Hepatocyte (in vitro differentiated cells): ENCODE data around the gene IQGAP2. TPM values are rescaled to one million over a fixed set of nuclear protein-coding genes. Genes with fewer than 3 reads are reported as not detected.

Source experiments
- DNase-seq: peaks from one replicate; pipeline ENCODE4 v3.0.0-alpha.2; 2016; ENCODE audit warnings: low spot score
- H2AFZ ChIP-seq: fragments of 200-600 bp; sonication (generic); 2 replicates; pipeline ENCODE4 v1.6.0; 2016; ENCODE audit warnings: antibody characterized with exemption, mild to moderate bottlenecking
- H3K27ac ChIP-seq: fragments of 200-600 bp; sonication (generic); 2 replicates; pipeline ENCODE4 v1.5.1; 2016; ENCODE audit warnings: mild to moderate bottlenecking
- H3K27me3 ChIP-seq: fragments of 200-600 bp; sonication (generic); 2 replicates; pipeline ENCODE4 v1.6.1; 2016
- H3K36me3 ChIP-seq: fragments of 200-600 bp; sonication (generic); replicated peaks from 2 replicates; pipeline ENCODE4 v1.5.1; 2016; ENCODE audit warnings: low read depth; ENCODE audit not compliant: insufficient read depth
- H3K4me1 ChIP-seq: fragments of 200-600 bp; sonication (generic); 2 replicates; pipeline ENCODE4 v1.5.1; 2016; ENCODE audit warnings: mild to moderate bottlenecking, moderate library complexity; ENCODE audit not compliant: insufficient read depth
- H3K4me2 ChIP-seq: fragments of 200-600 bp; sonication (generic); 2 replicates; pipeline ENCODE4 v1.6.0; 2016
- H3K4me3 ChIP-seq: fragments of 200-600 bp; sonication (generic); 2 replicates; pipeline ENCODE4 v1.5.1; 2016; ENCODE audit warnings: mild to moderate bottlenecking
- H3K79me2 ChIP-seq: fragments of 200-600 bp; sonication (generic); 2 replicates; pipeline ENCODE4 v1.6.0; 2017; ENCODE audit warnings: mild to moderate bottlenecking
- H3K9me2 ChIP-seq: fragments of 200-600 bp; sonication (generic); replicated peaks from 2 replicates; pipeline ENCODE4 v1.6.0; 2017; ENCODE audit warnings: mild to moderate bottlenecking; ENCODE audit not compliant: insufficient read depth
- H3K9me3 ChIP-seq: fragments of 200-600 bp; sonication (generic); 2 replicates; pipeline ENCODE4 v1.5.1; 2016; ENCODE audit warnings: low read depth, mild to moderate bottlenecking
- H4K20me1 ChIP-seq: fragments of 200-600 bp; sonication (generic); 2 replicates; pipeline ENCODE4 v1.6.0; 2016; ENCODE audit warnings: mild to moderate bottlenecking; ENCODE audit not compliant: insufficient read depth, poor library complexity, severe bottlenecking
- CTCF ChIP-seq: fragments of 200-600 bp; sonication (generic); IDR thresholded peaks from 2 replicates; pipeline ENCODE4 v1.5.1; 2016; ENCODE audit warnings: antibody characterized with exemption, mild to moderate bottlenecking; ENCODE audit not compliant: poor library complexity
- EZH2 ChIP-seq: fragments of 200-600 bp; sonication (generic); IDR thresholded peaks from 2 replicates; pipeline ENCODE4 v1.6.1; 2016; ENCODE audit warnings: antibody characterized with exemption, mild to moderate bottlenecking, borderline replicate concordance
- EZH2phosphoT487 ChIP-seq: fragments of 200-600 bp; sonication (generic); IDR thresholded peaks from one replicate; pipeline ENCODE4 v1.6.1; 2018; ENCODE audit warnings: antibody characterized with exemption, mild to moderate bottlenecking, low read depth, moderate library complexity; ENCODE audit not compliant: unreplicated experiment, severe bottlenecking
- WGBS: methylation state at CpG from one replicate; pipeline ENCODE4 v1.1.6; 2016; ENCODE audit warnings: low lambda C conversion rate; ENCODE audit errors: missing lambda C conversion rate; 5-methylcytosine and 5-hydroxymethylcytosine counted together
- polyA plus RNA-seq: library from polyadenylated mRNA; unstranded; fragments of >200 nt; fragmentation: Nextera tagmentation; extraction: Ambion mirVana; gene quantifications from 2 replicates; pipeline ENCODE4 v1.2.1, GENCODE V29; 2016
- total RNA-seq: library from RNA; depleted of rRNA; stranded (reverse); fragments of >200 nt; gene quantifications from 2 replicates; pipeline ENCODE4 v1.2.3, GENCODE V29; 2014

The IQGAP2 gene
- total and polyA plus RNA-seq, 2 experiments from 2014 or later, result 37.2 to 78.9 TPM

DNA sequence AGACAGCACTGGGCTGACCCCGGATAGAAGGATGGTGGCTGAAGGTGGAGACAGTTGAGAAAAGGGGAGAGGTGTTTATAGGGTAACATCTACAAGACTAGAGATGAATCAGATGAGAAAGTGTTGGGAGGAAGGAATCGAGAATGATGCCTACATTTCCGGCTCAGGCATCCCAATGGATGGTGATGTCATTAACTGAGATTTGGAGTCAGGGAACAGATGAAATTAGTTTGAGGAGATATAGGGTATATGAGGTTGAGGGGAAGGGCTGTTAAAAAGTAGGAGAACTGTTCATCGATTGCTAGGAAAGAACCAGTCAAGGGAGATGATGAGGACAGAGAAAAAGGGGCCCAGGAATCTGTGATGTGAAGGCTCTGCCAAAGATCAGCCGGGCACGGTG is 24.7 kb upstream of the IQGAP2 start:
- no peak for DNase-seq
- Histone ChIP-seq H4K20me1 (no peaks in the 10 kb centered on the region), H3K36me3 (no peaks in the 10 kb centered on the region), H3K4me3 (no peak overlapping the region), H3K4me2 (no peak overlapping the region), H3K9me3 (no peaks in the 10 kb centered on the region), H3K9me2 (no peaks in the 10 kb centered on the region), H3K27ac (no peak overlapping the region), H3K4me1 (peaks cover 10% of the 10 kb centered on the region), H2AFZ (no peak overlapping the region), H3K79me2 (no peaks in the 10 kb centered on the region), H3K27me3 (no peaks in the 10 kb centered on the region)
- WGBS, result 94% methylated on average over 6 of the region's 6 CpGs
- TF ChIP-seq EZH2 (no peak), EZH2phosphoT487 (no peak)

- Histone ChIP-seq H3K4me2 (no peak overlapping the region), H4K20me1 (no peaks in the 10 kb centered on the region), H3K9me2 (no peaks in the 10 kb centered on the region), H3K79me2 (no peaks in the 10 kb centered on the region), H3K4me1 (peaks cover 17% of the 10 kb centered on the region), H3K36me3 (no peaks in the 10 kb centered on the region), H3K4me3 (no peak overlapping the region), H3K27ac (no peak overlapping the region), H3K9me3 (no peaks in the 10 kb centered on the region), H3K27me3 (no peaks in the 10 kb centered on the region), H2AFZ (no peak overlapping the region)
- TF ChIP-seq CTCF, result no peak
- no peak for TF ChIP-seq EZH2
- TF ChIP-seq EZH2phosphoT487, result no peak
- no peak for DNase-seq
- WGBS, result 57% methylated on average over 5 of the region's 5 CpGs
Measured at GRCh38 chr5:76379316-76379715, 23.8 kb upstream of the IQGAP2 start.

- DNase-seq, result no peak
- WGBS, result 25% methylated on average over 1 of the region's 1 CpG
- Histone ChIP-seq H3K27ac (no peak overlapping the region), H3K4me3 (no peak overlapping the region), H3K27me3 (no peaks in the 10 kb centered on the region), H4K20me1 (no peaks in the 10 kb centered on the region), H3K4me1 (peaks cover 18% of the 10 kb centered on the region), H3K36me3 (no peaks in the 10 kb centered on the region), H3K79me2 (no peaks in the 10 kb centered on the region), H3K4me2 (no peak overlapping the region), H3K9me3 (no peaks in the 10 kb centered on the region), H2AFZ (no peak overlapping the region), H3K9me2 (no peaks in the 10 kb centered on the region)
- TF ChIP-seq CTCF (no peak), EZH2 (no peak), EZH2phosphoT487 (no peak)
Measured at GRCh38 chr5:76379855-76380254, 23.2 kb upstream of the IQGAP2 start.

GRCh38 chr5:76380346-76381066 is 22.6 kb upstream of the IQGAP2 start:
- no peak for TF ChIP-seq CTCF
- no peak for TF ChIP-seq EZH2phosphoT487
- TF ChIP-seq EZH2, result no peak
- DNase-seq, result no peak
- no peaks in the 10 kb centered on the region for H3K27me3 ChIP-seq
- H3K36me3 ChIP-seq, result no peaks in the 10 kb centered on the region
- H3K9me3 ChIP-seq, result no peaks in the 10 kb centered on the region
- H3K27ac ChIP-seq, result no peak overlapping the region
- peaks cover 18% of the 10 kb centered on the region for H3K4me1 ChIP-seq
- H3K4me3 ChIP-seq, result no peak overlapping the region
- WGBS, result 59% methylated on average over 7 of the region's 7 CpGs
- no peaks in the 10 kb centered on the region for H3K79me2 ChIP-seq
- no peak overlapping the region for H3K4me2 ChIP-seq
- H4K20me1 ChIP-seq, result no peaks in the 10 kb centered on the region
- H2AFZ ChIP-seq, result no peak overlapping the region
- no peaks in the 10 kb centered on the region for H3K9me2 ChIP-seq
